ENCODE data around the gene RHBG.

RHBG gene

DNA sequence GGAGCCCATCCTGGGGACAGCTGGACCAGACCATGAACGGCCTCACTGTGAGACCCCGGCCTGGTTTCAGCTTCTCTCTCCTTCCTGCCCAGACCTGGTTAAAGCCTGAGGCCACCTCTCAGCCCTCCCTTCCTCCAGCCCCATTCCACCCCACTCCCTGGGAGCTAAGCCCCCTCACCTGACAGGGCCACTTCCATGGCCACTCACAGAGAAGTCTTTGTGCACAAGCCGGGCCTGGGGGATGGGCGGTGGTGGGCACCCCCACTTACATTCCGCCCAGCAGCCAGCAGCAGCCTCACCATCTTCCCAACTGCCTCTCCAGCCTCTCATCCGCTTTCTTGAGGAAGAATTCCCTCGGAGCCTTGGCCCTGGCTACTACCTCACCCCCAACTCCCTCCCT, 40.4 kb downstream of the RHBG start:
- no peak for DNase-seq

DNA sequence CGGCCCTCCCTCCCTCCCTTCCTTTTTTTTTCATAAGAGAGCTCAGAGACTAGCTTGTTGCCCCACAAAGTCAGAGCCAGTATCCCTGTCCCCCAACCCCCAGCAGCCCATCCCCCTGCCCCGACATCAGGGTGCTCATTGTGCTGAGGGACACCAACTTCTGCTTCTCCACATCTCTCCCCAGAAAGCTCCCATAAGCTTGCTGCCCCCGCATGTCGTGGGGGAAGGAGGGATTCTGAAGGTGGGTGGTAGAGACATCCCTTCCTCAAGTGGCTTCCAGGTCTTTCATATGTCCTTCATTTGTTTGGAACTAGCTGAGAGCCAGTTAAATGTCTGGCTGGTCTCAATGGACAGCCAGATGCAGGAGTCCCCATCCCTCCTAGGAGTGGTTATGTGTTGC, 41.2 kb downstream of the RHBG start:
- no peak for DNase-seq

DNA sequence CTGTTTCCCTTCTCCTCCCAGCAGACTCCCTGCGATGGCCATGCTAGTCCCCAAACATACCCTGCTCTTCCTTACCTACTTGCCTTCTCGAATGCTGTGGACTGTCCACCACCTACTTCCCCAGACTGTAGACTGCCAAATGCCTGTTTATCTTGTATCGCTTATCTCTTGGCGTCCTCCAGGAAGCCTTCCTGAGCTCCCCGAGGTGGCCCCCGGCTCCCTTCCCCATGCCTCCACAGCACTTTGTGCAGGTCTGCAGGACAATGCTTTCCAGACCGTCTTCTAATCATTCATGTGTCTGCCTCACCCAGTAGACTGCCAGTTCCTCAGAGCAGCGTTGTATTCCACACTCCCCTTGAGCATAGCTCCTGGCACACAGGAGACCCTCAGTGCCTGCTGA, 41.7 kb downstream of the RHBG start:
- DNase-seq, result no peak

DNA sequence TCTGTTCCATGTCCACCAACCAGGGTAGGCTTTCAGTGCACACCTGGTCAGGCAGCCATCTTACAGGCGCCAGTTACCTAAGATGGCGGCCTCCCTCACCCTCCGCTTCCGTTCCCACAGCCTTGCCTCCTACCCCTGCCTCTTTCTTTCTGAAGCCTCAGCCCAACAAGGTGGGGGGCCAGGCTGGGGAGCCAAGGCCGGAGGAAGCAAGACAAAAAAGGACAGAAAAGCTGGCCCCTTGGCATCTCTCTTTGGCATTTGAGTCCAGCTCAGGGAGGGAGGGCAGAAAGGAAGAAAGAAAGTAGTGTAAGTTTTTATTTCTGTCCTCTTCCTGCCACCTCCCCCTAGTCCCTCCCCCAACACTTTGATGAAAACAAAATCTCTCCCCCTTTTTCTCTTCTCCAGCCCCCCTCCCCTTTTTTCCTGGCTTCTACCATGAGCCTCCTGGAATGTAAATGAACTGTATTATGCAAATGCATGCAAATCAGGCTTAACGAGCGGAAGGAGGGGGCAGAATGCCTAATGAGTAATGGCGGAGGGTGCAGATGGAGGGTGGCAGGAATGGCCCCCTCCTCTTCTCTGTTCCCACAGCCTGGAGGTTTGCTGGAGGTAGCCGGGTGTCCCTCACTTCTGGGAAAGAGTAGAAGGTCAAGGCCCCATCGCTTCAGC, 43.8 kb downstream of the RHBG start:
- DNase-seq, result no peak

DNA sequence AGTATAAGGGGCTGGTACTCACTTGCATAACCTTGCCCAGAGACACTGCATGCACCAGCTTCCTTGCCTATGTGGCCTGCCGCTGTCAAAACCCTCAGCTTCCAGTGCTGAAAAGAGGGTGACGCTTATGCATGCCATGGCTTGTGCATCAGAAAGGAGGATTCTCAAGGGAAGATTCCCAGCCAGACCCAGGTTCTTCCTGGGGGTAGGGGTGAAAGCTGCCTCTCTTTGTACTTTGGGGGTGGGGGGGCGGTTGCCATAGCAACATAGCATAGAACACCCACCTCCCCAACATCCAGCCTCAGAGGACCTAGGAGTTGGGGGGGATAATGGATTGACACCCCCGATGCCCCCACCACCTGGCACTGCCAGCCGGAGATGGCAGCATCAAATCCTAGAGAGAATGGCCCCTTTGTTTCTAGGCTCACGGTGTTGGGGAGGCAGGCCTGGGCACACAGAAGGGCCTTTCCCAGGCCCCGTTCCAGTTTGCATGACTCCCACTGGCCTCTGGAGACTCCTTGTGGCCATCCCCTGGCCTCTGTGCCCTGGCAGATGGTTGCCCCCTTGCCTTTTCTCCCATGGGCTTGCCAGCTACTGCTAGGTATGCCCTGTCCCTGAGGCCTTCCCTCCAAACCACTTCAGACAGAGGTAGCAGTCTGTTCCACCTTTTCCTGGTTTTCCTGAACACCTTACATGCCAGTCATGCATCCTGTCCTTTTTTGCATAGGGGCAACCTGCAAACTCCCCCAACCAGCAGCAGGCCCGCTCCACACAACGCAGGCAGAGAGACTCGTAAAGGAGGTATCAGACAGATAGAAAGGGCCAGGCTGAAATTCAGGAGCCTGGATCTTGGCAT, 44.6 kb downstream of the RHBG start:
- DNase-seq, result no peak

DNA sequence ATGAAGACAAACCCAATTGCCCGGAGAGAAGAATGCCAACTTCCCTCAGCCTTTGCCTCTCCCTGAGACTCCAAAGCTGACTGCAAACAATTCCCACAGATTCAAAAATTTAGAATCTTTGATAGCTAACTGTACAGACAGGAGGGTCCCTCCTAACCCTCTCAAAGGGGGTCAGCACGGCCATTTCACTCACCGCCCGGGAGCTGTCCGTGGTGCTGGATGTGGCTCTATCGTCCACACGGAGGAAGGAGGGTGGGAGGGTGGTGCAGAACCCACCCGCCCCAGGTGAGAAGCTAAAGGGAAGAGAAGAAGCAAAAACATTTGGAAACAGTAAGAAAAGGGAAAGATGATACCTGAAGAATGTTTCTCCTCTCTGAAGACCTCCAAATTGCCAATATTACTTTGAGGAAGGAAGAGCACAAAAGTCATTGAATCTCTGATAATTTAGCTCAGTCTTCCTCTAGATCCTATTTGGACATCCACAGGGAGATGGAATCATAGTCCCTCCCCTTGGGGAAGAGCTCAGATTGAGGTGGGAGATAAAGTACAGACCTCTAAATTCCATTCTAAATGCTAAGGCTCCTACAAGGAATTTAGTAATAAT, 45.6 kb downstream of the RHBG start:
- no peak for DNase-seq

DNA sequence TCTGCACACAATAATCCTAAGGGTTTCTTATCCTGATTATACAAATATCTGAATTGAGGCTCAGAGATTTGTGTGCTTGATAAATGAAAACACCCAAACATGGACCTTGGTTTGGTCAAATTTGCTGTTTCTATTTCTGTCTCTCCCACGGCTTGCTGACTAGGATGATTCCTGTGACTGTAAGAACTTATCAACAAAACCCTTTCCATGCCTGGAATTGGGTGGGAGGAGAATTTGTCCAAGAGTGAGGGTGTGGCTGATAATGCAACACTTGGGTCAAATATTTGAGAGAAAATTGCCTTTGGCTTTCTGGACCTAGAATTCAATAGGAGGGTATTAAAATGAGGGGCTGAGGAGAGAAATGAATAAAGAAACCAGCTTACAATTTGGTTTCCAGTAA, 48.0 kb downstream of the RHBG start:
- DNase-seq, result no peak

DNA sequence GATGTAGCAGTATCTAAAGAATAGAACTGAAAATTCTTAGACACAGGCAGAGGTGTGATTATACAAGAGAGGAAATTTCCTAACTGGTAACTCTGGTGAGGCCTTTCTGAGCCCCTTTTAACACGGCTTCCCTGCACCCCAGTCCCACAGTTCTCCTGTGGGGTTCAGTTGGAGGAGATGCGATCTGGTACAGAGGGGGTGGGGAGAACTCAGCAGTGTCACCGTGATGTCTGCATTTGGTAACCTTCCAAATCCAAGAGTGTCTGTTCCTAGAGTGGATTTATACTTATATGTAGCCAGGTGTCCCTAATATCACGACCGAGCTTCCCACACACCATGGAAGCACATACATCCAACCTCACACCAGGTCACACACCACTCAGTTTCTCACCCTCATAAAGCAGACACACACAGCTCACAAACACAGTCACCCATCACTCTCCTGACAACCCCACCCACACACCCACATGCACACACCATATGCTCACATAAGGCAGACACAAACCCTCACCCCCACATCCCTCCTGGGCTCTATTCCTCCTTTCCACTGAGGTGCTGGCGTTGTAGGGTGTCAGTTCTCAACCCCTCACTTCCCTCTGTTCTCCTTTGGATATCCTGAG, 48.5 kb downstream of the RHBG start:
- DNase-seq, result no peak

DNA sequence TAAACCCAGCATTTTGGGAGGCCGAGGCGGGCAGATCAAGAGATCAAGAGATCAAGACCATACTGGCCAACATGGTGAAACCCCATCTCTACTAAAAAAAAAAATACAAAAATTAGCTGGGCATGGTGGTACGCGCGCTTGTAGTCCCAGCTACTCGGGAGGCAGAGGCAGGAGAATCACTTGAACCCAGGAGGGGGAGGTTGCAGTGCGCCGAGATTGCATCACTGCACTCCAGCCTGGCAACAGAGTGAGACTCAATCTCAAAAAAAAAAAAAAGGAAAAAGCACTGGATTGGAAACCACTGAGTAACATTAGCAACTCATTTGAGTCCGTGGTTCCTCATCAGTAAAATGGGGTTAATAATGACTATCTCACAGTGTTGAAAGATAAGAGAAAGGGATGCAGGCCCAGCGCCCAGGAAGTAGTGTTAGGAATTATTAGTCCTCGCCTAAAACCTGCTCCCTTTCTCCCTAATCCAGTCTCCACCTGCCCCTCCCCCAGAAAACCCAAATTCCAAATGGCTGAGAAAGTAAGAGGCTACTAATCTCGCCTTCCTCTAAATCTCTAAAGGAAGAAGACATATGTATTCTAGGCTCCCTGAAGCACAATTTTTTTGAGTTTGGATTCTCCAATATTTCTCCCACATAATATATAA, 49.5 kb downstream of the RHBG start:
- DNase-seq, result no peak

DNA sequence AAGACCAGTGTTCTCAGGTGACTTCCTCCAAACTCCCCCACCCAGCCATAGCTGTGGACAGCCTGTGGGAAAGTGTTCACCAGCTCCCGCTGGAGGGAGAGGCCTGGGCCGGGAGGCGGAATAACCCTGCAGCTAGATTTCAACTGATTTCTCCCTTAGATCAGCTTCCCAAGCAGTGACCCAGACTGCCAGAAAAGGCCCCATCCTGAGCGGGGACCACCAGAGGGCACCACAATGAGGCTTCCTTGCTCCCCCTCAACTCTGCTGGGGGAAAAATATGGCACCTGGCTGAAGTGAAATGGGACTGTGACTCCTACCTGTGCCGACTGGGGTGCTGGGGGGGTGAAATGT, 50.8 kb downstream of the RHBG start:
- no peak for DNase-seq

DNA sequence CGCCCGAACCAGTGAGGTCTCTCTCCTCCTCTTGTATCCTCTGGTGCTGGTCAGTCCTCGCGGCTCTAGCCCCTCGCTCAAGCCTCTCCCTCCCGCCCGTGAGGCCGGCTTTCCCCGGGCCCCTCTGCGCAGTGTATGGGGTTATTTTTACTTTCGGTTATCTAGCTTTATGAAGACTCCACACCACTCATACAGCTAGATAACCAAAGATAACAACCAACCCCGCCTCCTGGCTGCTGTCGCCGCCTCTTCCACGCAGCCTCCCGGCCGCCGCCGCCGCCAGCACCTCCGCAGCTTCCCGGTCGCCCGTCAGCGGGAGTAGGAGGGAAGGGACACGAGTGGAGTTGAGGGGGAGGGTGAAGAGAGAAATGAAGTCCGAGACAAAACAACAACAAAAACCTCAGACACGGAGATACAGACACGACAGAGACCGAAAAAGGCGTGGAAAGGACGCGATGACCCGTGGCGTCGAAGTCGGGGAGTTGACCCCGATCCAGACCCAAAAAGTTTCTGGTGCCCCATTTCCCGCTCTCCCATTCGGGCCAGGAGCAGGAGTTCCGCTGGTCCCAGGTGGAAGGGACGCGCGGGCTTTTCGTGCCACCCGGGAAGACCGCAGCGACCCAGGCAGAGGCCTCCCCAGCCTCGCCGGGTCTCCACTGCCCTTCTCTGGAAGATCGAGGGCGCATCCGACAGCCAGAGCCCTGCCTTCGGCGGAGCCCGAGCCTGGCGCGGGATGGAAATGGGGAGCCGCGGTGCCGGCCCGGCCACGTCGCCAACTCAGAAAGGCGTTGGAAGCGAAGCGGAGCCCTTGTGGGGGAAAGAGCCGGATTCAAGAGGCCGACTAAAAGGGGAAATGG, 51.4 kb downstream of the RHBG start:
- DNase-seq, result no peak

DNA sequence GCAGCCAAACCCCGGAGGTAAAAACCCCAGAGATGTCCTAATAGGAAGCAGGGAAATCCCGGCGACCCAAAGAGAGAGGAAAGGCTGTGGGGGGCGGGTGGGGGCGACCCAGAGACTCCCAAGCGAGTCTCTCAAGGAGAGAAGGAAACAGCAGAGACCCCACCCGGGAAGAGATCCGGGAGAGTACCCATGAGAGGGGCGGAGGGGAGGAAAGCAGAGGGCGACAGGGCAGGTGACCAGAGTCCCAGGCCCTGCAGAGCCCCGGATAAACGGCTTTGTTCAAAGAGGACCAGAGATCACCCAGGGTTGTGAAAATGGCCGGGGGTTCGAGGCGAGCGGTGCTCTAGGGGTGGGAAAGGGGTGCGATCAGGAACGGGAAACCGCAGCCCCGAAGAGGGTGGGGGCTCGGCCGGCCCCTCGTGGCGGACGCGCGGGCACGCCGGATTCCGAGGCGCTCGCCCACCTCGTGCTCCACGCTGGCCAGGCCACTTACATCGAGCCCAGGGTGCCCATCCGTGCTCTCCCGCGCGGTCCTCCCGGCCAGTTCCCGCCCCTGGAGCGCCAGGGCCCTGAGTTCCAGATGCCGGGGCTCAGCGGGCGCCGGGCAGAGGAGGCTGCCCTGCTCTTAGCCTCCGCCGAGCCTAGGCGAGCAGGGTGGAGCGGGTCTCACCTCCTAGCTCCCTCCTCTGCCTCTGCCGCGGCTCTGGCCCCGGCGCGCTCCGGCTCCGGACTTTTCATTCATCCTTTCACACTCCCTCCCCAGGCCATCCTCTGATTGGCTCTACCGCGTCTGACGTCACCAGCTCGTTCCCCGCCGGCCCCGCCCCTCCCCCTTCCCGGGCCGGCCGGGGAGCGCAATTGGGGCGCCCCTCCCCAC, 52.3 kb downstream of the RHBG start:
- no peak for DNase-seq

DNA sequence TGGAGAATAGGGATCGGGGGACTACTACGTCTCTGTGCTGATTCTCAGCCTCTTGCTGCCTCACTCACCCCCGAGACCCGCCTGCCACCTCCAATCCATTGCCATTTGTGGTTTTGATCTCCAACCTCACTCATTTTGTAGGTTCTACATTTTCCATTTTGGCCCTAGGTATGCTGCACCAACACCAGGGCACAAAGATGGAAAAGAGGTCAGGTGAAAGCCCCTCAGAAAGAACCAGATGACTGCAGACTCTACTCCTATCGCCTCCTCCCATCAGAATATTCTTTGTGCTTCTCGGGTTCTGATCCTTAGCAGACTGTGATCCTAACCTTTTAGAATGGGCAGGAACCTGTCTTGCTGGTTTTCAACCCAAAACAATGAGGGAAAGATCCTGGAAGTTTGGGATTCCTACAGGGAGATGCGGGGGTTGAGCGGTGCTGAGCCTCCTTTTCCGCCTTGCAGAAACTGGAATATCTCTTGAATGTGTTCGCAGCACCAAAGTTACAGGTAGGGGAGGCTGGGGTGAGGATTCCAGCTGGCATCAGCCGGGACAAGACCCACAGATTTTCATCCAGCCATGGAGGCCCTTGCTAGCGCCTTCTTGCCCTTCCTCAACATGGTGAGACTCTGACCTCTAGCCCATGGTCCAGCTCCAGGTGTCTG, 53.1 kb downstream of the RHBG start:
- DNase-seq, result no peak

DNA sequence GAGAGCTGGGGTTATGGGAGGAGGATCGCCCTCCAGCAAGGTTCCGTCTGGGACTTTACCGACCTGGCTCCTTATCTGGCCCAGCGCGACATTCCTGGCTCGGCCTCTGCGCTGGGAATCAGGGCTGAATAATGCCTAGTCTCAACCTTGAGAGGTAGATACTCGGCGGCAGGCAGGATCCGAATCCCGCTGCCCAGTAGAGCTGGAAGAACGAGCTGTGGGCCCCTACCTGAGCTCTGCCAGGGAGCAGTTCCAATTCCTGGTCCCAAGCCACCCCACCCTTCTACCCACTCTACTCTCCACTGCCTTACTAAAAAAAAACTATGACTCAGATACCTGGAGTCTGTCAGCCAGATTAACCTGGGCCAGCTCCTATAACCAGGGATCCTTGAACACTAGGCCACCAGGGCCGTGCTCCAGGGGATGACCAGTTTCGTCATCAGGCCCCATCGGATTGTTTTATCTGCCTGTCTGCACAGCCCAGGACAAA, 53.6 kb downstream of the RHBG start:
- DNase-seq, result no peak

DNA sequence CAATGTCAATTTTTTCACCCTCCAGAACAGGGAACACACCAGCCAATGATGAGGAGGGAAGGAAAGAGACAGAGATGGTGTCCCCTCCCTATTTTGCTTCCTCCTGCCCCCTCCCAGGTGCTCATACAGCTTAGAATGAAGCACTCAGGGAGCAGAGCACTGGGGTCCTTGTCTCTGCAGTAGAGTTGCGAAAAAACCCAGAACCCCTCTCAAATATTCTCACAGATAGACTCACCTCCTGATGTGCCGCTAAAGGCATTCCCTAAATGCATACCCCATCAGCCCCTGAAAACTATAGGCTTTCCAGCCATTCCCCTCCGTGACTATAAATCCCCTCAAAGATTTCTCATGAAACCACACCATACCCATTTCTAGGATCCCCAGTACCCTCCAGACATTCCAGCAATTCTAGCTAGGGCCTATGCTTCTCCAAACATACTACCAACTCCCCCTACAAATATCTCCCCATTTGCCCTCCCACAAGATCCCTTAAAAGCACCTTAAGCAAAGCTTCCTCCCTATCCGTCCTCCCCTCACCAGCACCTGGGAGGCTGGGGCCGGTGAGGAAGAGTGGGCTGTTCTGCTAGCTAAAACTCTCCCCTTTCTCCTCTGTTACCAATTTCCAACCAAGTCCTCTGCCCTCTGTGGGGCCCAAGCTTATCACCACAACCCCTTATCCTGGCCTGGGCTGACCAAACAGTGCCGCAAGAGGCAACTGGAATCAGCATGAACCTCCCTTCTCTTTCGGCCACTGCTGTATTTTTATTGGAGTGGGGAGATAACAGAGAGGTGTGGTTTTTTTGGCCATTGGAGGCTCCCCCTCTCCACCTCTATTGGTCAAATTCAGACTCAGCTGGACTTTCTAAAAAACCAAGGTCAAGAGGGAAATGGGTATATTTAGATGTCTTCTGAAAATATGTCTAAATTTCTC, 54.7 kb downstream of the RHBG start:
- DNase-seq, result no peak

DNA sequence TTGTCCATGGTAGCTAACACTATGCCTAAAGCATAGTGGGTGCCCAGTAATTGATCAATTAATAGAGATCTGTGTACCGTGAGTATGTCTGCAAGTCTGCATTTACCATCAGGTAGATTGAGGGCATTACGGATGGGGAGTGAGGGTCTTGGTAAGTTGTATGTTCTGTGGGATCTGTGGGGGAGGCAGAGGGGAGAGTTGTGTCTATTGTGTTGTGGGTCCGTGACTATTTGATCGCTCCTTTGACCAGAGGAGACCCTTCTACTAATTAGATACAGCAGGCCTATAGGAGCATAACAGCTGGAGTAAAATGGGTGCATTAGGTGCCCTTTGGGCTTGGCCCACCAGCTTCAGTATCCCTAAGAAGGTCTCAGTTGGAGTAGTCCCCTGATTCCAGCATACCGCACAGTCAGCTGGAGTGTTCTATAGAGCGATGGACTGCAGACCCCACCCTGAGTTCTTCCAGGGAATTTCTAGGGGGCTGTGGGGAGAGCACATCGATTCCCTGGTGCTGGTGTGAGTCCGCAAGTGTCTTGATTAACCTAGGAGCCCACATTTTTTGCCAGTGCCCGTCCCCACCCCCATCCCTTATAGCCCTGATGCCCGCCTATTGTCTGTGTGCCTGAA, 55.9 kb downstream of the RHBG start:
- DNase-seq, result no peak

DNA sequence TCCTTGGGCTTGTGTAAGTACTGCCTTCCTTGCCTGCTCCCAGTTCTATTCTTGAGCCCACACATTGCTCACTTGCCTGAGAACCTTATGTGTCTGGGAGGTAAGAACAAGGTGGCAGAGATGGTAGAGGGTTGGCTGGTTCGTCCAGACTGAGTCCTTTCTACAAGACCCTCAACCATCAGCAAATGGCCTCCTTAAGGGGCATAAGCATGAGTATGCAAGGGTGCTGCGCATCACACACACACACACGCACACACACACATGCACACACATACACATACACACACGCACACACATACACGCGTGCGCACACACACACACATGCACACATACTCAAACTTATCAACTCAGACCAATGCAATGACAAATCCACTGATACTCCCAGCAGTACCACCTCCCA, 56.9 kb downstream of the RHBG start:
- DNase-seq, result no peak

DNA sequence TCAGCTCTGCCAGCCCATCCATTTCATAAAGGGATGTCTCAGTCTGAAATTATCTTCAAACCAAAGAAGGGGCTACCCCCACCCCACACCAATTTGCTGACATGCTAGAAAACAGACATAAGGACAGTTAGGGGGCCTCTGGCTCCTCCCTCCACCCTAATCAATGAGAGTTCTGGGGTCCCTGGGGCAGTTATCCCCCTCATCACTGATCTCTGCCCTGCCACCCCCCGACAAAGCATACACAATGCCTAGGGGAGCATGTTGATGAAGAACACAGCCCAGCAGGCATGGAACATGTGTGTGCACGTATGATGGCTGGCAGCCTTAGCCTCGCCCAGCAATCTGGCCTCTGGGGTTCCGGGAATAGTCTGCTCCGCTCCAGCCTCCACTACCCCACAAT, 58.9 kb downstream of the RHBG start:
- no peak for DNase-seq

DNA sequence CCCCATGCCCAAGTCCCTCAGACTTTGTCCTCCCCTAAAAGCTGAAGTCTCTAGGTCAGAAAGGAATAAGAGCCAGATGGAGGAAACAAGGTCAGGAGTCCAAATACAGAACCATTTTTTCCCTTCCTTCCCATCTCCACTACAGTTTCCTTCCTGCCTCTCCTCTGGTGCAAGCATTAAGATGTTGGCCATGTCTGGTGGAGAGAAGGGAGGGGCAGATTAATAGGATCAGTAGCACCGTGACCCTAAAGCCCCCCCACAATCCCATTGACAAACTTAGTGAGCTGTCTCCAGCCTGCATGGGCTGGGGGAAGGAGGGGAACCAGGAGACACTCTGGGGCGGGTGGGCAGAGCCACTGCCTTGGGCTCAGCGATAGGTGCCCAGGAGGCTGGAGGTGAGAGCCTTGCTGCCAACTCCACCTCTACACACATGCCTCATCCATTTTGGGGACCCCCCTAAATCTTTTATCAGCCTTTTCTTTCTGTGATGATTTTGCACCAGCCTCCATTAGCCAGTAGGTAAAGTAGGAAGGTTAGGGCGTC, 59.8 kb downstream of the RHBG start:
- DNase-seq, result no peak

All from NCI-H1436 treated with DMSO at 0.1 percent for 48 hours (cell line).